ENCODE results near the gene UTP18. TPM values are rescaled to one million over a fixed set of nuclear protein-coding genes. Genes with fewer than 3 reads are reported as not detected.

Gene UTP18
- total RNA-seq, 1 donor from 2014 or later: 80.6 TPM

DNA sequence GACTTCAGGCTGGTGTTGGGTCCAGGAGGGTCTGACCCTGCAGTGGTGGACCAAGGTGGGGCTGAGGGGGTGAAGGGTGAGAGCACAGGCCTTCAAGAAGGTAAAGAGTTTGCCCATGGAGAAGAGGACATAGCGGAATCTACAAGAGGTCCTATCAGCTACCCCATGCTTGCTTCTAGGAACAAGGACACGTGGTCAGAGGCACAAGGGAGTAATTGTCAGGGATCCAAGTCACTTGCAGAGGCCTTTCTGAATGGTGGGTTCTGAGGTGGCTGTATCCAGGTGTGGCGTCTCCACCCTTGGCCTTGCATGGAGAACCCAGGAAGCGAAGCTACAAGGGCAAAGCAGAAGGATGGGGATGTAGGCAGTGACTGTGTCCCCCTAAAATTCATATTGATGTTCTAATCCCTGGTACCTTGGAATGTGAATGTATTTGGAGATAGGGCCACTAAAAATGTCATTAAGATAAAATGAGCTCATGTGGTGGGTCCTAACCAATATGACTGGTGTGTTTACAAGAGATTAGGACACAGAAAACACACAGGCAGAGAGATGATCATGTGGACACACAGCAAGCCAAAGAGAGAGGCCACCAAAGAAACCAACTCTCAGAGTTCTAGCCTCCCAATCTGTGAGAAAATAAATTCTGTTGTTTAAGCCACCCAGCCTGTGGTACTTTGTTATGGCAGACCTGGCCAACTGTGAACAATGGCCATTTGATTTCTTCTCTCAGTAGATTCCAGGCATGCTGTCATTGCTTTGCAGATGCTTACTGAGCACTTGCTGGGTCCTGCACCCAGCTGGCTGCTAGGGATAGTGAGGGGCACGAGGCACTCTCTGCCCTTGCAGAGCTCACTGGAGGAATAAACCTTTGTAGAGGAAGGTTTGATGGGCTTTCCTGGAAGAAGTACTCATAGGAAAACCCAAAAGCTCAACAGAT lies 75.8 kb downstream of the UTP18 start:
- DNase-seq (ENCODE audit: low read depth): no peak
- TF ChIP-seq CTCF (conservative IDR thresholded peaks at IDR 0.05; ENCODE audit: low read depth, low read length): no peak

GRCh38 chr17:51341457-51341856 lies 81.1 kb downstream of the UTP18 start:
- TF ChIP-seq CTCF (conservative IDR thresholded peaks at IDR 0.05; ENCODE audit: low read depth, low read length): no peak
- H3K4me3 ChIP-seq (ENCODE audit: low read depth, low read length): no peak overlapping the region
- DNase-seq (ENCODE audit: low read depth): no peak

More for the DNA sequence above, 75.8 kb downstream of the UTP18 start:
- H3K4me3 ChIP-seq (ENCODE audit: low read depth, low read length): no peak overlapping the region

GRCh38 chr17:51342257-51342656 lies 81.9 kb downstream of the UTP18 start:
- H3K4me3 ChIP-seq (ENCODE audit: low read depth, low read length): no peak overlapping the region
- no peak for TF ChIP-seq CTCF (conservative IDR thresholded peaks at IDR 0.05; ENCODE audit: low read depth, low read length)
- DNase-seq (ENCODE audit: low read depth): no peak

DNA sequence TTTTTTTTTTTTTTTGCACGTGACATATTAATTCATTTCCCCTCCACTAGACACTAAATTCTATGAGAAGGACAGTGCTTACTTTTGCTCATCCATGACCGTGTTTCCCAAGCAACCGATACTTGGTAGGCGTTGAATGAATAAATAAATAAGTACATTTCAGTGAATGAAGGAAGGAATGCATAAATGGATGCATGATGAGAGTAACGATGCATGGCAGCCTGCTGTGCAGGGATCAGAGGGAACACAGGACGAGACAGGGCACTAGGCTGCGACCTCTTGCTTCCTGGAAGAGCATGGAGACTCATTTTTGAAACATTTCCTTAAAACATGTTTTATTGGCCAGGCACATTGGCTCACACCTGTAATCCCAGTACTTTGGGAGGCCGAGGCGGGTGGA lies 84.2 kb downstream of the UTP18 start:
- TF ChIP-seq CTCF (conservative IDR thresholded peaks at IDR 0.05; ENCODE audit: low read depth, low read length): no peak
- H3K4me3 ChIP-seq (ENCODE audit: low read depth, low read length): no peak overlapping the region
- DNase-seq (ENCODE audit: low read depth): no peak

GRCh38 chr17:51346218-51346982 lies 86.1 kb downstream of the UTP18 start:
- H3K4me3 ChIP-seq (ENCODE audit: low read depth, low read length): no peak overlapping the region
- TF ChIP-seq CTCF (conservative IDR thresholded peaks at IDR 0.05; ENCODE audit: low read depth, low read length): no peak
- no peak for DNase-seq (ENCODE audit: low read depth)

Other genes with a start within 250 kb of the UTP18 start
- gene SPAG9, start 139.7 kb upstream of the UTP18 start, total RNA-seq: 36.4 and 48.2 TPM in 2 replicates
- gene NME1, start 107.0 kb upstream of the UTP18 start, total RNA-seq: 205 and 349 TPM in 2 replicates
- 840 and 1,223 TPM in 2 replicates for gene NME2, start 94.1 kb upstream of the UTP18 start, total RNA-seq
- gene MBTD1, start 497 bp upstream of the UTP18 start, total RNA-seq: 4.5 and 5.1 TPM in 2 replicates

All from epithelial cell of proximal tubule (primary cell).